Effector memory CD4-positive, alpha-beta T cell (primary cell): ENCODE measurements around the gene RGS2.

Experiments
- DNase-seq, 3 donors: peaks; one replicate each; pipeline ENCODE4 v3.0.0-alpha.2; 2020
- H3K27ac ChIP-seq: 2 replicates; pipeline ENCODE4 v1.7.0; 2013; ENCODE audit warnings: mild to moderate bottlenecking, low read length, moderate library complexity; ENCODE audit not compliant: insufficient read depth, poor library complexity, severe bottlenecking
- H3K27me3 ChIP-seq: replicated peaks from 2 replicates; pipeline ENCODE4 v1.7.0; 2013; ENCODE audit warnings: mild to moderate bottlenecking, low read length; ENCODE audit not compliant: insufficient read depth, control insufficient read depth, poor library complexity, severe bottlenecking
- H3K36me3 ChIP-seq: 2 replicates; pipeline ENCODE4 v1.7.0; 2013; ENCODE audit warnings: mild to moderate bottlenecking, low read length, moderate library complexity; ENCODE audit not compliant: control insufficient read depth, insufficient read depth
- H3K4me1 ChIP-seq: 2 replicates; pipeline ENCODE4 v1.7.0; 2013; ENCODE audit warnings: low read length, mild to moderate bottlenecking; ENCODE audit not compliant: control insufficient read depth, insufficient read depth, poor library complexity, severe bottlenecking
- H3K4me3 ChIP-seq: 2 replicates; pipeline ENCODE4 v1.7.0; 2013; ENCODE audit warnings: low read length, low read depth, mild to moderate bottlenecking; ENCODE audit not compliant: insufficient read depth, poor library complexity, severe bottlenecking
- H3K9me3 ChIP-seq: 2 replicates; pipeline ENCODE4 v1.7.0; 2013; ENCODE audit warnings: mild to moderate bottlenecking, low read length, moderate library complexity; ENCODE audit not compliant: control insufficient read depth

Gene RGS2

GRCh38 chr1:192771341-192771740 lies 37.5 kb upstream of the RGS2 start:
- no peak overlapping the region for H3K4me3 ChIP-seq
- H3K4me1 ChIP-seq = no peaks in the 10 kb centered on the region
- H3K27me3 ChIP-seq = no peaks in the 10 kb centered on the region
- no peak overlapping the region for H3K27ac ChIP-seq
- H3K9me3 ChIP-seq = no peaks in the 10 kb centered on the region
- no peaks in the 10 kb centered on the region for H3K36me3 ChIP-seq
- DNase-seq = no peak

DNA sequence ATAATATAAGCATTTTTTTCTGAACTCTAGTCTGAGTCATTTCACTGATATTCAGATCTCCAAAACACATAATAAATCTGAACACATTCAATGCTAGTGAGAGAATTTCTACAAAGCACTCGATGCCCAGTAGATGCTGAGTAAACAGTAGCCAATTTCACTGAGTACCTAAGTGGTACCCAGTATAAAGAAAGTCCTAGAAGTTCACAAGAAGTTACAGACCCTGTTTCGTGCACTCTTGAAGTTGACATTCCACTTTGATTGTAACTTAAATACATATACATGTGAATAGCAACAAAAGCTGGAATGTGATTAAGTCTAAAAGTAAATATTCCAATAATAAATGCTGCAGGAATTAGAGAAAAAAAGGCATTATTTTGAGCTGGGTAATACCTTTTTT lies 33.2 kb upstream of the RGS2 start:
- Histone ChIP-seq H3K4me1 (no peaks in the 10 kb centered on the region), H3K27ac (no peak overlapping the region), H3K4me3 (no peak overlapping the region), H3K36me3 (no peaks in the 10 kb centered on the region), H3K9me3 (no peaks in the 10 kb centered on the region), H3K27me3 (no peaks in the 10 kb centered on the region)
- no peak for DNase-seq

DNA sequence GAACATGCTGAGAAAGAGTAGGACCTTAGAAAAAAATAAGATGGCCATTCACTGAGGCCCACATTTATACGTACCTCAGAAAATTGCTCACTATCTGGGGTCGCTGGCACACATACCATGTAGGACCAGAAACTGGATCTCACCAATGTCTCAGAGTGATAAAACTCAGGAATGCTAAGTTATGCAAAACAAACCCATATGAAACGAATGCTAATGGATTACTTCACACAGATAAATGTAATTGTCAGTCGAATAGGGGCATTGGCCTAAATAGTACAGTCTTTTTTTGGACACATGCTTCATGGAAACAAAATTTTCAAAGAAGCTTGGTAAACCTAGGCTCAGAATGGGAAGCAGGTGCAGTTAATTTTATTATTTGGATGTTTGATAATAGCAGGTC lies 32.6 kb upstream of the RGS2 start:
- Histone ChIP-seq H3K27me3 (no peaks in the 10 kb centered on the region), H3K27ac (no peak overlapping the region), H3K4me3 (no peak overlapping the region), H3K9me3 (no peaks in the 10 kb centered on the region), H3K4me1 (no peaks in the 10 kb centered on the region), H3K36me3 (no peaks in the 10 kb centered on the region)
- no peak for DNase-seq

- H3K4me3 ChIP-seq = no peak overlapping the region
- no peaks in the 10 kb centered on the region for H3K4me1 ChIP-seq
- H3K27ac ChIP-seq = no peak overlapping the region
- no peaks in the 10 kb centered on the region for H3K36me3 ChIP-seq
- DNase-seq = no peak
- no peaks in the 10 kb centered on the region for H3K27me3 ChIP-seq
- no peaks in the 10 kb centered on the region for H3K9me3 ChIP-seq
These were observed 31.8 kb upstream of the RGS2 start for GRCh38 chr1:192776998-192777397.

DNA sequence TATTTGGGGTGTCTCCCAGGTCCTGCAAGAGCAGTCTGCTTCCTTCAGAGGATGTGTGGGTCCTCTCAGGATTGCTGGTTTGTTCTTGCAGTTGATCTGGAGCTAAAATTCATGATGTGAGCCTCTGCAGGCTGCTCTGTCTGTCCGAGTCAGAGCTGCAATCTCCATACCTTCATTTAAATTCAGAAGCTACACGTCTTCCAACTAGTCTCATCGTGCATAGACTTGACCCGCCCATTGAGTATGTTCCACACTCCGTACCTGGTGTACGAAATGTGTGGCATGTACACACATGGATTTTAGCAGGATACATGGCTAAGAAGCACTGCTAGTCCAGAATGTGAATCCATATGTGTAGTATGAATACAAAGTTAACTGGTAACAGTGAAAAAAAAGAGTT lies 25.0 kb upstream of the RGS2 start:
- no peak overlapping the region for H3K4me3 ChIP-seq
- no peaks in the 10 kb centered on the region for H3K36me3 ChIP-seq
- H3K27me3 ChIP-seq = no peaks in the 10 kb centered on the region
- no peak overlapping the region for H3K27ac ChIP-seq
- H3K9me3 ChIP-seq = no peaks in the 10 kb centered on the region
- no peak for DNase-seq
- no peaks in the 10 kb centered on the region for H3K4me1 ChIP-seq

- no peak overlapping the region for H3K4me3 ChIP-seq
- H3K9me3 ChIP-seq = no peaks in the 10 kb centered on the region
- DNase-seq = no peak
- no peaks in the 10 kb centered on the region for H3K4me1 ChIP-seq
- H3K27me3 ChIP-seq = no peaks in the 10 kb centered on the region
- H3K36me3 ChIP-seq = no peaks in the 10 kb centered on the region
- H3K27ac ChIP-seq = no peak overlapping the region
These were observed 24.4 kb upstream of the RGS2 start for GRCh38 chr1:192784397-192784796.

DNA sequence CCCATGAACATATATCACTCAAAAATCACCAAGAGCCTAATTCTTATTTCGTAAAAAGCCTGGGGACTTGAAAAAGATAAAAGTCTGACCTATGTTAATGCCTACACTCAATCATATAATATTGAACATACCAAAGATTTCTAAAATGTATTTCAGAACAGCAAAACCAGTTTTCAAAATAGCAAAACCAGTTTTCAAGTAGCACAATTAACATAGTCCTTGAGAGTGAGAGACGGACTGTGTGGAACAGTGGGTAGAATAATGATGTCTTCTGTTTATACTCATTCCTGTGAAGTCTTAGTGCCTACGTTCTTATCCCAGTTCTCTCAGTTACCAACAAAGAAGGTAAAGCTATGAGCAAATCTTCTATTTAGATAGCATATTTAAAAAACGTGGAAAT lies 22.3 kb upstream of the RGS2 start:
- no peaks in the 10 kb centered on the region for H3K36me3 ChIP-seq
- H3K27ac ChIP-seq = no peak overlapping the region

GRCh38 chr1:192787914-192788585 lies 20.8 kb upstream of the RGS2 start:
- H3K27ac ChIP-seq = no peak overlapping the region
- no peak for DNase-seq

More for the DNA sequence above, 22.3 kb upstream of the RGS2 start:
- H3K9me3 ChIP-seq = no peaks in the 10 kb centered on the region
- no peaks in the 10 kb centered on the region for H3K27me3 ChIP-seq
- no peaks in the 10 kb centered on the region for H3K4me1 ChIP-seq
- DNase-seq = no peak
- H3K4me3 ChIP-seq = no peak overlapping the region

DNA sequence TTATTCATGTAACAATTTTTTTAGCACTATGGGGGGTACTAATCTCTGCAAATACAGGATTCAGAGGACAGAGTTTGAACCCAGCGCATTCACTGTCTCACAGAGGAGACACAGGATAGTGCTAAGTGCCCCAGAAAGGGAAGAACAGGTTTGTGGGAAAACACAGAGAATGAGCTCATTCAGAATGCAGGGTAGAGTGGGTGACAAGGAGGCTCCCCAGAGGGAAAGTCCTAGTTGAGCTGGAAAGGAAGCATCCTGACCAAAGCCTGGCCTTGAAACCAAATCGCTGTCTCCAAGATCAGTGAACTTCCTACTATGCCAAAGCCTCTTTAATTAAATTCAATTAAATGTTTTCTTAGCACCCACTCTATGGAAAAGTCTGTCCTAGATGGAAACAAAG lies 19.0 kb upstream of the RGS2 start:
- no peaks in the 10 kb centered on the region for H3K36me3 ChIP-seq
- H3K4me1 ChIP-seq = no peaks in the 10 kb centered on the region
- H3K27ac ChIP-seq = no peak overlapping the region
- H3K4me3 ChIP-seq = no peak overlapping the region
- no peak for DNase-seq
- H3K27me3 ChIP-seq = no peaks in the 10 kb centered on the region
- no peaks in the 10 kb centered on the region for H3K9me3 ChIP-seq

More at GRCh38 chr1:192787914-192788585, 20.8 kb upstream of the RGS2 start:
- Histone ChIP-seq H3K4me3 (no peak overlapping the region), H3K27me3 (no peaks in the 10 kb centered on the region), H3K36me3 (no peaks in the 10 kb centered on the region), H3K4me1 (no peaks in the 10 kb centered on the region), H3K9me3 (no peaks in the 10 kb centered on the region)

- Histone ChIP-seq H3K4me1 (no peaks in the 10 kb centered on the region), H3K36me3 (no peaks in the 10 kb centered on the region), H3K27ac (no peak overlapping the region), H3K9me3 (no peaks in the 10 kb centered on the region), H3K4me3 (no peak overlapping the region), H3K27me3 (no peaks in the 10 kb centered on the region)
- DNase-seq = no peak
These were observed 16.2 kb upstream of the RGS2 start for GRCh38 chr1:192792628-192793027.
